Right lobe of liver (tissue), 6 donors: Measurements from ENCODE around the gene CRK. TPM values are rescaled to one million over a fixed set of nuclear protein-coding genes. Genes with fewer than 3 reads are reported as not detected.

Source experiments
- ATAC-seq, 4 donors: fragments of 200-7000 bp; cut with Tn5 transposase; one replicate each; pipeline ENCODE4 v1.9.1; 2020; ENCODE audit warnings: mild to moderate bottlenecking in 4 of 4, moderate library complexity in 4 of 4
- DNase-seq, 3 donors: peaks; one replicate each; pipeline ENCODE4 v3.0.0-alpha.2; 2020
- H3K27ac ChIP-seq, 3 donors: fragments of 200-600 bp; one replicate each; pipeline ENCODE4 v1.8.0; 2022
- H3K27me3 ChIP-seq, 2 donors: fragments of 200-600 bp; one replicate each; pipeline ENCODE4 v1.8.0; 2022
- H3K36me3 ChIP-seq, 4 donors: fragments of 200-600 bp; sonication (generic) in 1 of 4; one replicate each; pipeline versions ENCODE4 v1.5.1 to v1.8.0; 2017 to 2022; ENCODE audit warnings: control low read depth in 1 of 4
- H3K4me1 ChIP-seq, 4 donors: fragments of 200-600 bp; sonication (generic) in 1 of 4; one replicate each; pipeline versions ENCODE4 v1.5.1 to v1.8.0; 2017 to 2022; ENCODE audit warnings: control low read depth in 1 of 4
- H3K4me3 ChIP-seq, 3 donors: fragments of 200-600 bp; one replicate each; pipeline ENCODE4 v1.8.0; 2022
- H3K9me3 ChIP-seq, 4 donors: fragments of 200-600 bp; sonication (generic) in 1 of 4; one replicate each; pipeline versions ENCODE4 v1.5.1 to v1.8.0; 2017 to 2022; ENCODE audit warnings: control low read depth in 1 of 4
- POLR2A ChIP-seq: fragments of 450-650 bp; IDR thresholded peaks from one replicate; pipeline ENCODE4 v1.6.1; 2017; ENCODE audit warnings: antibody characterized with exemption, mild to moderate bottlenecking
- WGBS: methylation state at CpG from one replicate; pipeline ENCODE4 v1.1.6; 2018; ENCODE audit warnings: low coverage, low lambda C conversion rate; ENCODE audit not compliant: insufficient coverage; ENCODE audit errors: missing lambda C conversion rate; 5-methylcytosine and 5-hydroxymethylcytosine counted together
- intact Hi-C, 2 donors: fragments of 100-400 bp; cut with DNase I; formaldehyde crosslinking; loops; one replicate each; pipeline versions ENCODE4 v1.11.2 to v1.14.1; 2022
- total RNA-seq, 6 experiments: library from RNA; depleted of rRNA in 2 of 6; stranded (reverse); fragments of >200 nt in 2 of 6; fragmentation: NEBNext Ultra II Directional in 3 of 6; extraction: Animal tissue kit (Norgen Biotek cat#: 25700) in 3 of 6; gene quantifications; one replicate each; pipeline versions ENCODE4 v1.1.0 to v1.2.4, GENCODE V29; 2016 to 2023
- TF ChIP-seq, protein P1 (sequence below), 4 donors: fragments of 200-600 bp in 3 of 4; fragments of 450-650 bp in 1 of 4; IDR thresholded peaks; one replicate each; pipeline versions ENCODE4 v1.5.1 to v1.8.0; 2016 to 2022; ENCODE audit warnings: antibody characterized with exemption in 4 of 4, mild to moderate bottlenecking in 2 of 4
- donor health status: DM: no; HTN: yes; CAD: no.
- donor health status: DM: no; HTN: no; CAD: no.
- donor health status: DM: no; HTN: no; CAD: no.
- donor health status: DM: no; HTN: yes; CAD: no.
- donor health status: DM: no; HTN: yes; CAD: no.

Gene CRK
- total RNA-seq, 6 experiments from 2014 or later = 33.9 to 58.6 (median 47.6) TPM

GRCh38 chr17:1498869-1499268 lies 42.8 kb upstream of the CRK start:
- TF ChIP-seq, protein P1, sequence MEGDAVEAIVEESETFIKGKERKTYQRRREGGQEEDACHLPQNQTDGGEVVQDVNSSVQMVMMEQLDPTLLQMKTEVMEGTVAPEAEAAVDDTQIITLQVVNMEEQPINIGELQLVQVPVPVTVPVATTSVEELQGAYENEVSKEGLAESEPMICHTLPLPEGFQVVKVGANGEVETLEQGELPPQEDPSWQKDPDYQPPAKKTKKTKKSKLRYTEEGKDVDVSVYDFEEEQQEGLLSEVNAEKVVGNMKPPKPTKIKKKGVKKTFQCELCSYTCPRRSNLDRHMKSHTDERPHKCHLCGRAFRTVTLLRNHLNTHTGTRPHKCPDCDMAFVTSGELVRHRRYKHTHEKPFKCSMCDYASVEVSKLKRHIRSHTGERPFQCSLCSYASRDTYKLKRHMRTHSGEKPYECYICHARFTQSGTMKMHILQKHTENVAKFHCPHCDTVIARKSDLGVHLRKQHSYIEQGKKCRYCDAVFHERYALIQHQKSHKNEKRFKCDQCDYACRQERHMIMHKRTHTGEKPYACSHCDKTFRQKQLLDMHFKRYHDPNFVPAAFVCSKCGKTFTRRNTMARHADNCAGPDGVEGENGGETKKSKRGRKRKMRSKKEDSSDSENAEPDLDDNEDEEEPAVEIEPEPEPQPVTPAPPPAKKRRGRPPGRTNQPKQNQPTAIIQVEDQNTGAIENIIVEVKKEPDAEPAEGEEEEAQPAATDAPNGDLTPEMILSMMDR (IDR thresholded peaks at IDR 0.05) = no peak
- TF ChIP-seq POLR2A = no peak
- DNase-seq (no peak), ATAC-seq (no peak)
- intact Hi-C loops = no loop called here
- H3K36me3 ChIP-seq = peaks cover 0 to 15% (median 6%) of the 10 kb centered on the region in 4 donors
- no peaks in the 10 kb centered on the region for H3K4me1 ChIP-seq
- H3K27me3 ChIP-seq = no peaks in the 10 kb centered on the region
- H3K27ac ChIP-seq = no peak overlapping the region
- H3K9me3 ChIP-seq = no peaks in the 10 kb centered on the region
- no peak overlapping the region for H3K4me3 ChIP-seq
- 25% methylated on average over 1 of the region's 9 CpGs for WGBS

GRCh38 chr17:1498233-1498632 lies 42.2 kb upstream of the CRK start:
- Histone ChIP-seq H3K36me3 (peaks cover 0 to 15% (median 6%) of the 10 kb centered on the region in 4 donors), H3K27me3 (no peaks in the 10 kb centered on the region), H3K4me1 (no peaks in the 10 kb centered on the region), H3K4me3 (no peak overlapping the region), H3K9me3 (no peaks in the 10 kb centered on the region), H3K27ac (no peak overlapping the region)
- no CpG with 5 or more reads among the region's 2 CpGs for WGBS
- DNase-seq (no peak), ATAC-seq (no peak)
- no peak for TF ChIP-seq POLR2A
- TF ChIP-seq, protein P1 (IDR thresholded peaks at IDR 0.05) = no peak
- intact Hi-C loops = no loop called here

DNA sequence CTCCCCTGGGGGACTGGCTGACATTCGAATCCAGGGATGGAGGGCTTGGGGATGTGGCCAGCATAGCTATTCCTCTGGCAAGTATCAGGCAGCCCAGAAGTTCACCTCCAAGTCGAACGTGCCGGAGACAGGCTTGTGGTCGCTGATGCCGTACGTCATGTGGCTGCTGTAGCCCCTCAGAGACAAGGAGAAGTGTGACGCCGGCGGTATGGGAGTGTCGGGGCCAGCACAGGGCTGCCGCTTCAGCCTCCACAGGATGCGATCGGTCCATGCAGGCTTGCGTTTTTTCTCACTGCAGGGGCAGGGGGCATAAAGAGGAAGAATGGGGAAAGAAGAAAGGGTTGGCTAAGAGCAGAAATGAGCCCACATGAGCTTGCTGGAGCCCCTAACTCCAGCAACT lies 41.8 kb upstream of the CRK start:
- Histone ChIP-seq H3K9me3 (no peaks in the 10 kb centered on the region), H3K4me3 (no peak overlapping the region), H3K27me3 (no peaks in the 10 kb centered on the region), H3K4me1 (no peaks in the 10 kb centered on the region), H3K27ac (no peak overlapping the region), H3K36me3 (peaks cover 0 to 15% (median 6%) of the 10 kb centered on the region in 4 donors)
- DNase-seq (no peak), ATAC-seq (no peak)
- intact Hi-C loops = no loop called here
- no CpG with 5 or more reads among the region's 15 CpGs for WGBS
- TF ChIP-seq, protein P1 (IDR thresholded peaks at IDR 0.05) = no peak
- TF ChIP-seq POLR2A = no peak

DNA sequence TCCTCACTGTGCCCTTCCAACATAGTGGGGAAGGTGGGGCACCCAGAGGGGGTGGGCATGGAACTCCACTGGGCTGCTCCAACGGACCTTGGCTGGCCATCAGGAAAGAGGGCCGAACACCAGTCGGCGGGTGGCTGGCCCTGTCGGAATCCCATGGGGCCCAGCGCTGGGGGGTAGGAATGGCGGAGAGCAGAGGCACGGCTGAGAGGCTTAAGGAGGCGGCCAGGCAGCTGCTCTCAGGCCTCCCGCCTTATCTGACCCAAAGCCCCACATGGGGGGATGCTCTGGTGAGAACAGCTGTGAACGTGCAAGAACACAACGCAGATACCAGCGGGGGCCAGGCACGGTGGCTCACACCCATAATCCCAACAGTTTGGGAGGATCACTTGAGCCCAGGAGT lies 40.8 kb upstream of the CRK start:
- no peak for DNase-seq
- TF ChIP-seq, protein P1 (IDR thresholded peaks at IDR 0.05) = no peak
- TF ChIP-seq POLR2A = no peak
- Histone ChIP-seq H3K36me3 (peaks cover 0 to 15% (median 6%) of the 10 kb centered on the region in 4 donors), H3K9me3 (no peaks in the 10 kb centered on the region), H3K27ac (no peak overlapping the region), H3K27me3 (no peaks in the 10 kb centered on the region), H3K4me1 (no peaks in the 10 kb centered on the region), H3K4me3 (no peak overlapping the region)
- WGBS = 87% methylated on average over 6 of the region's 14 CpGs
- no peak for ATAC-seq
- intact Hi-C loops = no loop called here
